ENCODE data around the gene KANSL1. TPM values are rescaled to one million over a fixed set of nuclear protein-coding genes. Genes with fewer than 3 reads are reported as not detected.

KANSL1 gene
- polyA plus RNA-seq, 2 donors = 14.6 to 25.4 TPM

GRCh38 chr17:46043606-46044005 lies 149.6 kb downstream of the KANSL1 start:
- Histone ChIP-seq H3K9me3 (ENCODE audit: control insufficient read depth in 2 of 2, insufficient read depth in 1 of 2, low read depth in 1 of 2, low read length in 1 of 2) (no peaks in the 10 kb centered on the region), H3K4me3 (ENCODE audit: low read depth in 1 of 2, low read length in 2 of 2) (no peak overlapping the region), H3K27me3 (ENCODE audit: control insufficient read depth in 1 of 2, insufficient read depth in 2 of 2, low read length in 2 of 2) (no peaks in the 10 kb centered on the region), H3K4me1 (ENCODE audit: control insufficient read depth in 2 of 2, insufficient read depth in 2 of 2, low read length in 1 of 2) (peaks cover 0 to 3% of the 10 kb centered on the region in 2 donors), H3K27ac (ENCODE audit: low read depth in 2 of 2, low read length in 1 of 2) (peak overlapping the region in 1 of 2 donors; percentile 28), H3K36me3 (ENCODE audit: control insufficient read depth in 2 of 2, insufficient read depth in 2 of 2, low read length in 1 of 2) (peaks cover 11 to 25% of the 10 kb centered on the region in 2 donors)
- WGBS, 2 donors = 74 to 84% methylated on average over 3 of the region's 3 CpGs

GRCh38 chr17:46042925-46043324 lies 150.3 kb downstream of the KANSL1 start:
- Histone ChIP-seq H3K27ac (ENCODE audit: low read depth in 2 of 2, low read length in 1 of 2) (no peak overlapping the region), H3K4me1 (ENCODE audit: control insufficient read depth in 2 of 2, insufficient read depth in 2 of 2, low read length in 1 of 2) (peaks cover 0 to 3% of the 10 kb centered on the region in 2 donors), H3K9me3 (ENCODE audit: control insufficient read depth in 2 of 2, insufficient read depth in 1 of 2, low read depth in 1 of 2, low read length in 1 of 2) (no peaks in the 10 kb centered on the region), H3K36me3 (ENCODE audit: control insufficient read depth in 2 of 2, insufficient read depth in 2 of 2, low read length in 1 of 2) (peaks cover 17 to 27% of the 10 kb centered on the region in 2 donors), H3K27me3 (ENCODE audit: control insufficient read depth in 1 of 2, insufficient read depth in 2 of 2, low read length in 2 of 2) (no peaks in the 10 kb centered on the region), H3K4me3 (ENCODE audit: low read depth in 1 of 2, low read length in 2 of 2) (no peak overlapping the region)
- WGBS, 2 donors = 65 to 67% methylated on average over 3 of the region's 3 CpGs

GRCh38 chr17:46042246-46042645 lies 151.0 kb downstream of the KANSL1 start:
- Histone ChIP-seq H3K27me3 (ENCODE audit: control insufficient read depth in 1 of 2, insufficient read depth in 2 of 2, low read length in 2 of 2) (no peaks in the 10 kb centered on the region), H3K36me3 (ENCODE audit: control insufficient read depth in 2 of 2, insufficient read depth in 2 of 2, low read length in 1 of 2) (peaks cover 16 to 26% of the 10 kb centered on the region in 2 donors), H3K27ac (ENCODE audit: low read depth in 2 of 2, low read length in 1 of 2) (no peak overlapping the region), H3K4me1 (ENCODE audit: control insufficient read depth in 2 of 2, insufficient read depth in 2 of 2, low read length in 1 of 2) (peaks cover 0 to 3% of the 10 kb centered on the region in 2 donors), H3K9me3 (ENCODE audit: control insufficient read depth in 2 of 2, insufficient read depth in 1 of 2, low read depth in 1 of 2, low read length in 1 of 2) (no peaks in the 10 kb centered on the region), H3K4me3 (ENCODE audit: low read depth in 1 of 2, low read length in 2 of 2) (no peak overlapping the region)
- WGBS, 2 donors = 73 to 86% methylated on average over 2 of the region's 2 CpGs

GRCh38 chr17:46039592-46040186 lies 153.5 kb downstream of the KANSL1 start:
- Histone ChIP-seq H3K4me1 (ENCODE audit: control insufficient read depth in 2 of 2, insufficient read depth in 2 of 2, low read length in 1 of 2) (no peaks in the 10 kb centered on the region), H3K27me3 (ENCODE audit: control insufficient read depth in 1 of 2, insufficient read depth in 2 of 2, low read length in 2 of 2) (no peaks in the 10 kb centered on the region), H3K9me3 (ENCODE audit: control insufficient read depth in 2 of 2, insufficient read depth in 1 of 2, low read depth in 1 of 2, low read length in 1 of 2) (no peaks in the 10 kb centered on the region), H3K36me3 (ENCODE audit: control insufficient read depth in 2 of 2, insufficient read depth in 2 of 2, low read length in 1 of 2) (peaks cover 16 to 25% of the 10 kb centered on the region in 2 donors), H3K27ac (ENCODE audit: low read depth in 2 of 2, low read length in 1 of 2) (peak overlapping the region in 1 of 2 donors; percentile 22), H3K4me3 (ENCODE audit: low read depth in 1 of 2, low read length in 2 of 2) (no peak overlapping the region)
- WGBS, 2 donors = 61% methylated on average over 5 of the region's 5 CpGs

GRCh38 chr17:46038937-46039336 lies 154.3 kb downstream of the KANSL1 start:
- H3K9me3 ChIP-seq (ENCODE audit: control insufficient read depth in 2 of 2, insufficient read depth in 1 of 2, low read depth in 1 of 2, low read length in 1 of 2) = no peaks in the 10 kb centered on the region
- H3K27ac ChIP-seq (ENCODE audit: low read depth in 2 of 2, low read length in 1 of 2) = no peak overlapping the region
- 92 to 93% methylated on average over 12 of the region's 12 CpGs for WGBS, 2 donors
- no peak overlapping the region for H3K4me3 ChIP-seq (ENCODE audit: low read depth in 1 of 2, low read length in 2 of 2)
- H3K4me1 ChIP-seq (ENCODE audit: control insufficient read depth in 2 of 2, insufficient read depth in 2 of 2, low read length in 1 of 2) = no peaks in the 10 kb centered on the region
- H3K27me3 ChIP-seq (ENCODE audit: control insufficient read depth in 1 of 2, insufficient read depth in 2 of 2, low read length in 2 of 2) = no peaks in the 10 kb centered on the region
- peaks cover 16 to 28% of the 10 kb centered on the region in 2 donors for H3K36me3 ChIP-seq (ENCODE audit: control insufficient read depth in 2 of 2, insufficient read depth in 2 of 2, low read length in 1 of 2)

- H3K36me3 ChIP-seq (ENCODE audit: control insufficient read depth in 2 of 2, insufficient read depth in 2 of 2, low read length in 1 of 2) = peaks cover 19 to 33% of the 10 kb centered on the region in 2 donors
- no peak overlapping the region for H3K4me3 ChIP-seq (ENCODE audit: low read depth in 1 of 2, low read length in 2 of 2)
- no peaks in the 10 kb centered on the region for H3K27me3 ChIP-seq (ENCODE audit: control insufficient read depth in 1 of 2, insufficient read depth in 2 of 2, low read length in 2 of 2)
- H3K4me1 ChIP-seq (ENCODE audit: control insufficient read depth in 2 of 2, insufficient read depth in 2 of 2, low read length in 1 of 2) = no peaks in the 10 kb centered on the region
- H3K27ac ChIP-seq (ENCODE audit: low read depth in 2 of 2, low read length in 1 of 2) = no peak overlapping the region
- WGBS, 2 donors = 93 to 94% methylated on average over 6 of the region's 6 CpGs
- no peaks in the 10 kb centered on the region for H3K9me3 ChIP-seq (ENCODE audit: control insufficient read depth in 2 of 2, insufficient read depth in 1 of 2, low read depth in 1 of 2, low read length in 1 of 2)
Observed at GRCh38 chr17:46038414-46038813, 154.8 kb downstream of the KANSL1 start.

- H3K9me3 ChIP-seq (ENCODE audit: control insufficient read depth in 2 of 2, insufficient read depth in 1 of 2, low read depth in 1 of 2, low read length in 1 of 2) = no peaks in the 10 kb centered on the region
- 68 to 71% methylated on average over 4 of the region's 4 CpGs for WGBS, 2 donors
- no peak overlapping the region for H3K27ac ChIP-seq (ENCODE audit: low read depth in 2 of 2, low read length in 1 of 2)
- no peaks in the 10 kb centered on the region for H3K27me3 ChIP-seq (ENCODE audit: control insufficient read depth in 1 of 2, insufficient read depth in 2 of 2, low read length in 2 of 2)
- no peak overlapping the region for H3K4me3 ChIP-seq (ENCODE audit: low read depth in 1 of 2, low read length in 2 of 2)
- peaks cover 25 to 39% of the 10 kb centered on the region in 2 donors for H3K36me3 ChIP-seq (ENCODE audit: control insufficient read depth in 2 of 2, insufficient read depth in 2 of 2, low read length in 1 of 2)
- H3K4me1 ChIP-seq (ENCODE audit: control insufficient read depth in 2 of 2, insufficient read depth in 2 of 2, low read length in 1 of 2) = no peaks in the 10 kb centered on the region
Observed at GRCh38 chr17:46037722-46038255, 155.4 kb downstream of the KANSL1 start.

GRCh38 chr17:46036491-46036890 lies 156.7 kb downstream of the KANSL1 start:
- 92 to 98% methylated on average over 6 of the region's 6 CpGs for WGBS, 2 donors

GRCh38 chr17:46035112-46035818 lies 158.0 kb downstream of the KANSL1 start:
- Histone ChIP-seq H3K4me1 (ENCODE audit: control insufficient read depth in 2 of 2, insufficient read depth in 2 of 2, low read length in 1 of 2) (no peaks in the 10 kb centered on the region), H3K9me3 (ENCODE audit: control insufficient read depth in 2 of 2, insufficient read depth in 1 of 2, low read depth in 1 of 2, low read length in 1 of 2) (no peaks in the 10 kb centered on the region), H3K4me3 (ENCODE audit: low read depth in 1 of 2, low read length in 2 of 2) (no peak overlapping the region), H3K27me3 (ENCODE audit: control insufficient read depth in 1 of 2, insufficient read depth in 2 of 2, low read length in 2 of 2) (no peaks in the 10 kb centered on the region), H3K36me3 (ENCODE audit: control insufficient read depth in 2 of 2, insufficient read depth in 2 of 2, low read length in 1 of 2) (peaks cover 30 to 58% of the 10 kb centered on the region in 2 donors), H3K27ac (ENCODE audit: low read depth in 2 of 2, low read length in 1 of 2) (no peak overlapping the region)
- WGBS, 2 donors = 80 to 87% methylated on average over 3 of the region's 3 CpGs

More at GRCh38 chr17:46036491-46036890, 156.7 kb downstream of the KANSL1 start:
- peaks cover 30 to 47% of the 10 kb centered on the region in 2 donors for H3K36me3 ChIP-seq (ENCODE audit: control insufficient read depth in 2 of 2, insufficient read depth in 2 of 2, low read length in 1 of 2)
- no peaks in the 10 kb centered on the region for H3K4me1 ChIP-seq (ENCODE audit: control insufficient read depth in 2 of 2, insufficient read depth in 2 of 2, low read length in 1 of 2)
- no peaks in the 10 kb centered on the region for H3K9me3 ChIP-seq (ENCODE audit: control insufficient read depth in 2 of 2, insufficient read depth in 1 of 2, low read depth in 1 of 2, low read length in 1 of 2)
- no peak overlapping the region for H3K27ac ChIP-seq (ENCODE audit: low read depth in 2 of 2, low read length in 1 of 2)
- H3K27me3 ChIP-seq (ENCODE audit: control insufficient read depth in 1 of 2, insufficient read depth in 2 of 2, low read length in 2 of 2) = no peaks in the 10 kb centered on the region
- no peak overlapping the region for H3K4me3 ChIP-seq (ENCODE audit: low read depth in 1 of 2, low read length in 2 of 2)
